ENCODE results near the gene SSRP1.

DNA sequence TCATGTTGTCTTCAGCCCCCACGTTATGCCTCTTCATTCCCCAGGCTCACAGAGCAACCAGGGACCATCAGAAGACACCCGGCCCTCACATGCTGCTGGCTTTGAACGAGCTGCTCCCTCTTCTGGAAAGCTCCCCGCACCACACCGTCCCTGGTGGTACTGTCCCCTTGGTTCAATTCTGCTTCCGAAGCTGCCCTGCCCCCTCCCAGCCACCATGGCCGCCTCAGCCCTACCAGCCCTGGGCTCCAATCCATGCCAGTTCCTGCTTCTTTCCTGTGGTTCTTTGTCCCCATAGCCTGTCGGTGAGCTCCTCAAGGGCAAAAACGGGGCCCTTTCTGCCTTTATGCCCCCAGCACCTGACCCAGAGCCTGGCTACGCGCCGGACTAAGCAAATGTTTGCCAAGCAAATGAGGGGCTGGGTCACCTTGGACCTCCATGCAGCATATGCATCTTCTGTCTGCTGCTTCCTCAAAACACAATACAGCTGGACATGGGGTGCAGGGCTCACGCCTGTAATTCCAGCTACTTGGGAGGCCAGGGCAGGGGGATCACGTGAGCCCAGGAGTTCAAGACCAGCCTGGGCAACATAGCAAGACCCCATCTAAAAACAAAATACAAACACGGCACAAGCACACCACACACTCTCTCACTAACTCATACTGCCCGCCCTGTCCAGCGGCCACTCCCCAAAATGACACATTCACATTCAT lies 32.3 kb downstream of the SSRP1 start:
- TF ChIP-seq POLR2AphosphoS5 (IDR thresholded peaks at IDR 0.05; ENCODE audit: borderline replicate concordance, low read depth, low read length) (no peak), EZH2 (IDR thresholded peaks at IDR 0.05) (no peak)

Measured in SK-N-MC (cell line).